IPS-18c (cell line): ENCODE measurements around the gene CSNK1A1.
"Not testable (repeated sequence)": the region's sequence is repeated elsewhere in the genome, so short reads cannot be mapped to it uniquely, and the experiment has no call there.

ENCODE experiments used
- H3K4me3 ChIP-seq: 2 replicates; pipeline ENCODE4 v1.7.0; 2013; ENCODE audit warnings: low read depth, mild to moderate bottlenecking, low read length, moderate library complexity; ENCODE audit not compliant: insufficient read depth
- H3K9me3 ChIP-seq: one replicate; pipeline ENCODE4 v1.6.1; 2013; ENCODE audit warnings: mild to moderate bottlenecking, low read length, moderate library complexity; ENCODE audit not compliant: control insufficient read depth, insufficient read depth

The CSNK1A1 gene

GRCh38 chr5:149551227-149552037 lies at the start of gene CSNK1A1:
CSNK1A1 (minus strand) TSS chr5:149551439; CDS start chr5:149550964, 475 bp downstream.
- no peaks in the 10 kb centered on the region for H3K9me3 ChIP-seq
- H3K4me3 ChIP-seq: peak within 1 kb of the TSS; percentile 78

GRCh38 chr5:149600932-149601331 lies 49.7 kb upstream of the CSNK1A1 start:
- Histone ChIP-seq H3K9me3 (no peaks in the 10 kb centered on the region), H3K4me3 (no peak overlapping the region)

- H3K9me3 ChIP-seq: no peaks in the 10 kb centered on the region
- no peak overlapping the region for H3K4me3 ChIP-seq
These were observed 48.1 kb upstream of the CSNK1A1 start for GRCh38 chr5:149599375-149599774.

- Histone ChIP-seq H3K4me3 (no peak overlapping the region), H3K9me3 (no peaks in the 10 kb centered on the region)
These were observed 47.7 kb upstream of the CSNK1A1 start for GRCh38 chr5:149598966-149599365.

- not testable (repeated sequence) for H3K4me3 ChIP-seq, H3K9me3 ChIP-seq
These were observed 47.0 kb upstream of the CSNK1A1 start for GRCh38 chr5:149598234-149598633.

- Histone ChIP-seq H3K4me3 (no peak overlapping the region), H3K9me3 (no peaks in the 10 kb centered on the region)
These were observed 46.4 kb upstream of the CSNK1A1 start for GRCh38 chr5:149597618-149598017.

GRCh38 chr5:149596712-149597111 lies 45.5 kb upstream of the CSNK1A1 start:
- Histone ChIP-seq H3K9me3 (no peaks in the 10 kb centered on the region), H3K4me3 (no peak overlapping the region)

- not testable (repeated sequence) for H3K9me3 ChIP-seq, H3K4me3 ChIP-seq
These were observed 43.9 kb upstream of the CSNK1A1 start for GRCh38 chr5:149595105-149595504.

GRCh38 chr5:149594206-149594895 lies 43.1 kb upstream of the CSNK1A1 start:
- no peak overlapping the region for H3K4me3 ChIP-seq
- H3K9me3 ChIP-seq: no peaks in the 10 kb centered on the region

- Histone ChIP-seq H3K9me3 (no peaks in the 10 kb centered on the region), H3K4me3 (no peak overlapping the region)
These were observed 42.1 kb upstream of the CSNK1A1 start for GRCh38 chr5:149593370-149593769.

GRCh38 chr5:149588936-149589335 lies 37.7 kb upstream of the CSNK1A1 start:
- Histone ChIP-seq H3K9me3 (no peaks in the 10 kb centered on the region), H3K4me3 (no peak overlapping the region)

- Histone ChIP-seq H3K4me3 (no peak overlapping the region), H3K9me3 (no peaks in the 10 kb centered on the region)
These were observed 35.6 kb upstream of the CSNK1A1 start for GRCh38 chr5:149586708-149587318.

GRCh38 chr5:149585910-149586309 lies 34.7 kb upstream of the CSNK1A1 start:
- H3K9me3 ChIP-seq: no peaks in the 10 kb centered on the region
- H3K4me3 ChIP-seq: no peak overlapping the region

GRCh38 chr5:149584121-149584520 lies 32.9 kb upstream of the CSNK1A1 start:
- no peak overlapping the region for H3K4me3 ChIP-seq
- no peaks in the 10 kb centered on the region for H3K9me3 ChIP-seq

GRCh38 chr5:149583394-149583793 lies 32.2 kb upstream of the CSNK1A1 start:
- no peak overlapping the region for H3K4me3 ChIP-seq
- no peaks in the 10 kb centered on the region for H3K9me3 ChIP-seq

GRCh38 chr5:149581931-149582768 lies 30.9 kb upstream of the CSNK1A1 start:
- Histone ChIP-seq H3K9me3 (no peaks in the 10 kb centered on the region), H3K4me3 (peak overlapping the region; percentile 60; the same call in 1 of the 2 replicates)

GRCh38 chr5:149581192-149581861 lies 30.1 kb upstream of the CSNK1A1 start, which contains the start of gene ARHGEF37:
ARHGEF37 (plus strand) TSS chr5:149581498; CDS start chr5:149597770, 16,272 bp downstream.
- no peaks in the 10 kb centered on the region for H3K9me3 ChIP-seq

More at GRCh38 chr5:149581192-149581861, 30.1 kb upstream of the CSNK1A1 start, which contains the start of gene ARHGEF37:
- H3K4me3 ChIP-seq: peak within 1 kb of the TSS; percentile 60
